Vagina (tissue), 2 donors: ENCODE measurements around the gene POU6F2. TPM values are rescaled to one million over a fixed set of nuclear protein-coding genes. Genes with fewer than 3 reads are reported as not detected.
"Not testable (repeated sequence)": the region's sequence is repeated elsewhere in the genome, so short reads cannot be mapped to it uniquely, and the experiment has no call there.

Experiments used
- DNase-seq, 2 donors: peaks; one replicate each; pipeline ENCODE4 v3.0.0-alpha.2; 2017; ENCODE audit errors: extremely low spot score in 2 of 2
- H3K27ac ChIP-seq: fragments of 200-600 bp; sonication (generic); one replicate; pipeline ENCODE4 v1.5.1; 2019
- H3K27me3 ChIP-seq: fragments of 200-600 bp; sonication (generic); one replicate; pipeline ENCODE4 v1.5.1; 2019
- H3K36me3 ChIP-seq, 2 donors: fragments of 200-600 bp; sonication (generic); one replicate each; pipeline ENCODE4 v1.5.1; 2017 to 2019
- H3K4me1 ChIP-seq: fragments of 200-600 bp; sonication (generic); one replicate; pipeline ENCODE4 v1.5.1; 2019
- H3K4me3 ChIP-seq, 2 donors: fragments of 200-600 bp; sonication (generic); 1 replicate in 1 of 2; 2 replicates in 1 of 2; pipeline ENCODE4 v1.5.1; 2016 to 2019
- H3K9me3 ChIP-seq: fragments of 200-600 bp; sonication (generic); one replicate; pipeline ENCODE4 v1.5.1; 2019
- POLR2A ChIP-seq, 2 donors: fragments of 450-650 bp; IDR thresholded peaks; one replicate each; pipeline ENCODE4 v1.6.1; 2017; ENCODE audit warnings: antibody characterized with exemption in 2 of 2, mild to moderate bottlenecking in 2 of 2, moderate library complexity in 2 of 2
- POLR2AphosphoS5 ChIP-seq, 2 donors: sonication (generic); formaldehyde crosslinking; IDR thresholded peaks; one replicate each; pipeline ENCODE4 v1.9.0; 2017; ENCODE audit warnings: antibody characterized with exemption in 2 of 2, mild to moderate bottlenecking in 2 of 2, low read depth in 1 of 2; ENCODE audit not compliant: insufficient read depth in 1 of 2
- intact Hi-C: fragments of 100-400 bp; cut with DNase I; formaldehyde crosslinking; loops from one replicate; pipeline ENCODE4 v1.15.1; 2023
- total RNA-seq: library from RNA; depleted of rRNA; stranded (reverse); fragments of >200 nt; gene quantifications from one replicate; pipeline ENCODE4 v1.2.3, GENCODE V29; 2016
- TF ChIP-seq, protein P1 (sequence below), 3 experiments: fragments of 450-650 bp in 2 of 3; fragments of 200-600 bp in 1 of 3; sonication (generic) in 1 of 3; IDR thresholded peaks; one replicate each; pipeline ENCODE4 v1.5.1; 2017 to 2019; ENCODE audit warnings: antibody characterized with exemption in 3 of 3, mild to moderate bottlenecking in 2 of 3, moderate library complexity in 2 of 3

POU6F2 gene
- total RNA-seq, 1 donor from 2014 or later: not detected

DNA sequence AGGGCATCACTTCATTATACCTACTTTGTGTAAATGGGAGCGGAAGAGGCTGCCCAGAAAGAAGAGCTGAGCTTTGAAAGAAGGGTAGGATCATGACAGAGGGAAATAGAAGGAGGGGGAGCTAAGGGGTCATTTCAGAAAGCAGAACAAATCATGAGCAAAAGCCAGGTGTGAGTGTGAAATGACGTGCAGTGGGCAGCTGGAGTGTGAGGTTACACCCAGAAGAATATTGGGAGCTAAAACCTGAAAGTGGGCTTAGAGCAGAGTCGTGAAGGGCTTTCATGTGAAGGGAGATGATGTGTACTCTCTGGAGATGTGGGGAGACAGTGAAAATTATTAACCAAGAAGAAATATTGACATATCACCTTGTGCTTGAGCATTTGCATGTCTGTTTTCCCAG, 343.5 kb downstream of the POU6F2 start:
- intact Hi-C loops: no loop called here
- H3K9me3 ChIP-seq: no peaks in the 10 kb centered on the region
- DNase-seq: no peak
- H3K27ac ChIP-seq: no peak overlapping the region
- TF ChIP-seq POLR2A (IDR thresholded peaks at IDR 0.05) (no peak), POLR2AphosphoS5 (IDR thresholded peaks at IDR 0.05; ENCODE audit: insufficient read depth in 1 of 2, low read depth in 1 of 2) (no peak)
- TF ChIP-seq, protein P1, sequence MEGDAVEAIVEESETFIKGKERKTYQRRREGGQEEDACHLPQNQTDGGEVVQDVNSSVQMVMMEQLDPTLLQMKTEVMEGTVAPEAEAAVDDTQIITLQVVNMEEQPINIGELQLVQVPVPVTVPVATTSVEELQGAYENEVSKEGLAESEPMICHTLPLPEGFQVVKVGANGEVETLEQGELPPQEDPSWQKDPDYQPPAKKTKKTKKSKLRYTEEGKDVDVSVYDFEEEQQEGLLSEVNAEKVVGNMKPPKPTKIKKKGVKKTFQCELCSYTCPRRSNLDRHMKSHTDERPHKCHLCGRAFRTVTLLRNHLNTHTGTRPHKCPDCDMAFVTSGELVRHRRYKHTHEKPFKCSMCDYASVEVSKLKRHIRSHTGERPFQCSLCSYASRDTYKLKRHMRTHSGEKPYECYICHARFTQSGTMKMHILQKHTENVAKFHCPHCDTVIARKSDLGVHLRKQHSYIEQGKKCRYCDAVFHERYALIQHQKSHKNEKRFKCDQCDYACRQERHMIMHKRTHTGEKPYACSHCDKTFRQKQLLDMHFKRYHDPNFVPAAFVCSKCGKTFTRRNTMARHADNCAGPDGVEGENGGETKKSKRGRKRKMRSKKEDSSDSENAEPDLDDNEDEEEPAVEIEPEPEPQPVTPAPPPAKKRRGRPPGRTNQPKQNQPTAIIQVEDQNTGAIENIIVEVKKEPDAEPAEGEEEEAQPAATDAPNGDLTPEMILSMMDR (IDR thresholded peaks at IDR 0.05): no peak
- H3K4me3 ChIP-seq: no peak overlapping the region
- H3K36me3 ChIP-seq: no peaks in the 10 kb centered on the region
- no peaks in the 10 kb centered on the region for H3K4me1 ChIP-seq
- H3K27me3 ChIP-seq: no peaks in the 10 kb centered on the region

DNA sequence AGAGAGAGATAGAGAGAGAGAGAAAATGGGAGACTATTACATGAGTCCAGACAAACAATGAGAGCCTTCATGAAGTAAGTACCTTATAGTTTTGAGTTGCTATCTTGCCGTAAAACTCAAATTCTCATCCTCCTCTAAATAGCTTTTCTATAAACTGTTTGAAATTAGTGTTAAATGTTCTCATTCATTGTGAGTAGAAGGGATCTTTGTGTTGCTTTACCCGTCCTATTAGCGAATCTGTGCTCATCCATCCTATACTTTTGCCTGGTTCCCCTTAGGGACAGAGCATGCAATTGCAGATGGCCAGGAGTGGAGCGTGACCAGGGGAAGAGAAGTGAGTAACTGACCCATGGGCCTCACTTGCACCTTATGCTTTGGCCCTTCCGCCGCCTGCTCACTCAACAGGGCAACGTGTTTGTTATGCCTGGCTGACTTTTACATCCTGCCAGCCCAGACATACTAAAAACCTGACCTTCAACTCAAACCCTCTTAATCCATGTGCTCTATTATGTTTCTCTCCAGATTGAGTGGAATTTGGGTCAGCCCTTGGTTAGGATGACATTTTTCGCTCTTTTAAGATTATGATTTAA, 344.3 kb downstream of the POU6F2 start:
- no peak for TF ChIP-seq POLR2A (IDR thresholded peaks at IDR 0.05)
- TF ChIP-seq POLR2AphosphoS5 (IDR thresholded peaks at IDR 0.05; ENCODE audit: insufficient read depth in 1 of 2, low read depth in 1 of 2): no peak
- TF ChIP-seq, protein P1 (IDR thresholded peaks at IDR 0.05): no peak
- Histone ChIP-seq H3K4me1 (no peaks in the 10 kb centered on the region), H3K36me3 (no peaks in the 10 kb centered on the region), H3K9me3 (no peaks in the 10 kb centered on the region), H3K27ac (no peak overlapping the region), H3K27me3 (no peaks in the 10 kb centered on the region), H3K4me3 (no peak overlapping the region)
- intact Hi-C loops: no loop called here
- no peak for DNase-seq

DNA sequence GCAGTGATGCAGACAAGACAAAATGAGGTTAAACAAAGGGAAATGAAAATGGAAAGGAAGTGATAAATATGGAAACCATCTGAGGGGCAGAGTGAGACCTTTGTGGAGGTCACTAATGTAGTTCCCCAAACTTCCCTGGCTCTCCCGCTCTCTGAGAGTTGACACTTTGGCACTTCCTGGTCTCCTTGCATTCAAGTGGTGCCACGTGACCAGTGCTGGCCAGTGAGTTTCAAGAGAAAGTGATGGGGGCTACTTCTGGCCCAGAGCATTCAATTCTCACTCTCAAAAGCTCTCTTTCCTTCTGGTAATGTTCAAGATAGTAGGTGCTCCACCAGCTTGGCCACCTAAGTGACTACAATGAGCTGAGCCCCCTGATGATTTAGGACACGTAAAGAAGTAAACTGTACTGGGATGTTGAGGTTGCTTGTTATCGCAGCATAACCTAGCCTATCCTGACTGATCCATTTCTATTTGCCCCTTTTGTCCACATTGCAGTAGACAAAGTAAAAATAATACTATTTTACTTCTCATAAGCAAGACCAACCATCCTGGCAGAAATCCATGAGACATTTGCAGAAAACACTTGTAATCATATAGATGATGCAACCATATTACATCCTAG, 346.5 kb downstream of the POU6F2 start:
- intact Hi-C loops: no loop called here
- Histone ChIP-seq H3K4me1 (no peaks in the 10 kb centered on the region), H3K27me3 (no peaks in the 10 kb centered on the region), H3K4me3 (no peak overlapping the region), H3K36me3 (no peaks in the 10 kb centered on the region), H3K9me3 (no peaks in the 10 kb centered on the region), H3K27ac (no peak overlapping the region)
- TF ChIP-seq, protein P1 (IDR thresholded peaks at IDR 0.05): no peak
- TF ChIP-seq POLR2A (IDR thresholded peaks at IDR 0.05): no peak
- no peak for TF ChIP-seq POLR2AphosphoS5 (IDR thresholded peaks at IDR 0.05; ENCODE audit: insufficient read depth in 1 of 2, low read depth in 1 of 2)
- DNase-seq: no peak

DNA sequence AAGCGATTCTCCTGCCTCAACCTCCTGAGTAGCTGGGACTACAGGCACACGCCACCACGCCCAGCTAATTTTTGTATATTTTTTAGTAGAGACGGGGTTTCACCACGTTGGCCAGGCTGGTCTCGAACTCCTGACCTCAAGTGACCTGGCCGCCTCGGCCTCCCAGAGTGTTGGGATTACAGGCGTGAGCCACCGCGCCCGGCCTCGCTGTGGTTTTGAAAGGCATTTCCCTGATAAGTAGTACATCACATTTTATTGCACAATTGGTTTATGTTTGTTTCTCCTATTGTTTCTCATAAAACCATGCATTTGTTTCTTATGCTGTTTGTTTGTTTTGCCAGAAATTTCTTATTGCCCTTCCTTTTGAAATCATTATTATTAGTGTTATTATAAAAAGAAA, 353.9 kb downstream of the POU6F2 start:
- H3K27me3 ChIP-seq, intact Hi-C loops, H3K4me3 ChIP-seq, H3K27ac ChIP-seq, H3K4me1 ChIP-seq, DNase-seq, H3K36me3 ChIP-seq, H3K9me3 ChIP-seq: not testable (repeated sequence)

DNA sequence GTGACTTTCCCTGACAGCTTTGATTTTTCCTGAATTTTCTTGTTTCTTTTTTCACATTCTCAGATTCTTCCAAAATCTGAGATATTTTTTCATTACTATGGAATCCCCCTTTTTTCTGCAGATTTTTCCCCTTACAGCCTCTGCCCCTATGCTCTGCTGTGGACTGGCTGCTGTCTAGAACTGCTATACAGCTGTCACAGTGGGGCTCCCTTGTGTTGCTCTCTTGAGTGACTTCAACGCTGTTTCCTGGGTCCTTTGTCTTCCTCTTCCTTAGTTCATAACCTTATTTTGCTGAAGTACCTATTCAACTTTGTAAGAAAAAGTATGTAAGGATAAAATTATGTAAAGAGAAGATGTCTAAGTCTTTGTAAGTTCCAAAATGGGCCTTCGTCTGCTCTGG, 354.4 kb downstream of the POU6F2 start:
- no peaks in the 10 kb centered on the region for H3K9me3 ChIP-seq
- H3K4me1 ChIP-seq: no peaks in the 10 kb centered on the region
- no peak overlapping the region for H3K4me3 ChIP-seq
- DNase-seq: no peak
- H3K27ac ChIP-seq: no peak overlapping the region
- no peaks in the 10 kb centered on the region for H3K36me3 ChIP-seq
- TF ChIP-seq, protein P1 (IDR thresholded peaks at IDR 0.05): no peak
- TF ChIP-seq POLR2AphosphoS5 (IDR thresholded peaks at IDR 0.05; ENCODE audit: insufficient read depth in 1 of 2, low read depth in 1 of 2) (no peak), POLR2A (IDR thresholded peaks at IDR 0.05) (no peak)
- H3K27me3 ChIP-seq: no peaks in the 10 kb centered on the region
- intact Hi-C loops: no loop called here
